Measurements from ENCODE around the gene CDKN1C.

The CDKN1C gene

GRCh38 chr11:2897048-2897447 lies 11.5 kb upstream of the CDKN1C start:
- H3K27ac ChIP-seq (replicated peaks) = no peak overlapping the region
- no peaks in the 10 kb centered on the region for H3K27me3 ChIP-seq (ENCODE audit: insufficient read depth, poor library complexity, severe bottlenecking)
- DNase-seq (ENCODE audit: low read depth in 1 of 2, low spot score in 1 of 2) = no peak
- no peak overlapping the region for H3K4me3 ChIP-seq (replicated peaks; ENCODE audit: insufficient read depth, low read length)
- no peak for TF ChIP-seq POLR2AphosphoS5 (IDR thresholded peaks at IDR 0.05; ENCODE audit: low read depth)
- TF ChIP-seq REST (IDR thresholded peaks at IDR 0.05; ENCODE audit: insufficient replicate concordance, low read depth) = no peak

- no peak for TF ChIP-seq GABPA (IDR thresholded peaks at IDR 0.05; ENCODE audit: low read depth)
- TF ChIP-seq SPI1 (IDR thresholded peaks at IDR 0.05; ENCODE audit: borderline replicate concordance, low read depth) = no peak
- no peak for TF ChIP-seq REST (IDR thresholded peaks at IDR 0.05; ENCODE audit: insufficient replicate concordance, low read depth)
- TF ChIP-seq CTCF (IDR thresholded peaks at IDR 0.05; ENCODE audit: insufficient read depth, low read length) = no peak
- TF ChIP-seq POLR2AphosphoS5 (IDR thresholded peaks at IDR 0.05; ENCODE audit: low read depth) = no peak
- Histone ChIP-seq H3K27ac (replicated peaks) (no peak overlapping the region), H3K4me3 (replicated peaks; ENCODE audit: insufficient read depth, low read length) (no peak overlapping the region), H3K27me3 (ENCODE audit: insufficient read depth, poor library complexity, severe bottlenecking) (no peaks in the 10 kb centered on the region)
- no peak for DNase-seq (ENCODE audit: low read depth in 1 of 2, low spot score in 1 of 2)
These were observed 10.5 kb upstream of the CDKN1C start for GRCh38 chr11:2896047-2896446.

- DNase-seq (ENCODE audit: low read depth in 1 of 2, low spot score in 1 of 2) = no peak
- H3K27ac ChIP-seq (replicated peaks) = no peak overlapping the region
- H3K4me3 ChIP-seq (replicated peaks; ENCODE audit: insufficient read depth, low read length) = no peak overlapping the region
- no peaks in the 10 kb centered on the region for H3K27me3 ChIP-seq (ENCODE audit: insufficient read depth, poor library complexity, severe bottlenecking)
- TF ChIP-seq GABPA (IDR thresholded peaks at IDR 0.05; ENCODE audit: low read depth) (no peak), CTCF (IDR thresholded peaks at IDR 0.05; ENCODE audit: insufficient read depth, low read length) (no peak), SPI1 (IDR thresholded peaks at IDR 0.05; ENCODE audit: borderline replicate concordance, low read depth) (no peak), POLR2AphosphoS5 (IDR thresholded peaks at IDR 0.05; ENCODE audit: low read depth) (no peak), REST (IDR thresholded peaks at IDR 0.05; ENCODE audit: insufficient replicate concordance, low read depth) (no peak)
These were observed 8.4 kb upstream of the CDKN1C start for GRCh38 chr11:2893935-2894334.
